Calu3 (cell line): ENCODE data around the gene HOXA7. TPM values are rescaled to one million over a fixed set of nuclear protein-coding genes. Genes with fewer than 3 reads are reported as not detected.

Experiments
- Bru-seq: library from RNA; stranded (reverse); fragments of 400-500 nt; gene quantifications from one replicate; lab custom pipeline; 2021; lab: Mats Ljungman, UMichigan
- BruChase-seq, 2 experiments: library from RNA; stranded (reverse); fragments of 400-500 nt; gene quantifications; one replicate each; lab custom pipeline; 2021; lab: Mats Ljungman, UMichigan
- BruUV-seq: library from RNA; stranded (reverse); fragments of 400-500 nt; replicated peaks from 2 replicates; lab custom pipeline; 2021; lab: Mats Ljungman, UMichigan
- CTCF ChIA-PET: fragments of 300-600 bp; sonication (Branson Sonifier 250); formaldehyde crosslinking; loops from one replicate; lab custom pipeline; 2022; ENCODE audit warnings: antibody characterized with exemption; lab: Charles Lee
- DNase-seq: peaks from one replicate; pipeline ENCODE4 v3.0.0; 2022
- H3K27ac Mint-ChIP-seq: one replicate; pipeline ENCODE4 v1.8.0; 2022; ENCODE audit warnings: mixed read lengths; ENCODE audit not compliant: unreplicated experiment
- H3K27me3 Mint-ChIP-seq: one replicate; pipeline ENCODE4 v1.8.0; 2022; ENCODE audit warnings: mixed read lengths; ENCODE audit not compliant: unreplicated experiment
- H3K36me3 Mint-ChIP-seq: one replicate; pipeline ENCODE4 v1.8.0; 2022; ENCODE audit warnings: mild to moderate bottlenecking, moderate library complexity, mixed read lengths; ENCODE audit not compliant: insufficient read depth, unreplicated experiment
- H3K4me1 Mint-ChIP-seq: one replicate; pipeline ENCODE4 v1.8.0; 2022; ENCODE audit warnings: mild to moderate bottlenecking, low read depth, mixed read lengths; ENCODE audit not compliant: unreplicated experiment
- H3K4me3 Mint-ChIP-seq: one replicate; pipeline ENCODE4 v1.8.0; 2022; ENCODE audit warnings: mild to moderate bottlenecking, low read depth, moderate library complexity, mixed read lengths; ENCODE audit not compliant: unreplicated experiment
- H3K9me3 Mint-ChIP-seq: one replicate; pipeline ENCODE4 v1.8.0; 2022; ENCODE audit warnings: low read depth, mixed read lengths; ENCODE audit not compliant: unreplicated experiment
- CTCF ChIP-seq: fragments of 200-600 bp; IDR thresholded peaks from one replicate; pipeline ENCODE4 v1.8.0; 2022; ENCODE audit warnings: antibody characterized with exemption; ENCODE audit not compliant: unreplicated experiment
- intact Hi-C: fragments of 100-400 bp; cut with micrococcal nuclease; formaldehyde crosslinking; loops from one replicate; pipeline ENCODE4 v1.10.0; 2022; ENCODE audit not compliant: unreplicated experiment
- long read RNA-seq: library from polyadenylated mRNA; stranded (forward); transcript quantifications from one replicate; pipeline ENCODE4 v2.0.0, GENCODE V29; 2022
- total RNA-seq: library from RNA; stranded (reverse); gene quantifications from 2 replicates; pipeline ENCODE4 v1.2.3, GENCODE V29; 2022

HOXA7 gene
- total RNA-seq = not detected in 2 replicates
- not detected for Bru-seq, nascent RNA
- BruChase-seq, experiment 1, labeled RNA remaining after a 6-hour chase = percentile 19 among the genes with signal in this experiment
- BruChase-seq, experiment 2, labeled RNA remaining after a 2-hour chase = percentile 19 among the genes with signal in this experiment
- long read RNA-seq = 0 reads

GRCh38 chr7:27156508-27156898, at the start of gene HOXA7:
TSS of gene HOXA7 (minus strand) at chr7:27156675. CDS start at chr7:27156545, 130 bp downstream.
- Mint-ChIP-seq H3K4me1 (peaks cover 6% of the 10 kb centered on the region), H3K27ac (no peak within 1 kb of the TSS), H3K27me3 (peaks cover 30% of the 10 kb centered on the region), H3K4me3 (no peak within 1 kb of the TSS), H3K9me3 (no peaks in the 10 kb centered on the region), H3K36me3 (peaks cover 11% of the 10 kb centered on the region)
- CTCF ChIA-PET = interaction anchor here (1.9 kb wide), 1 partner anchor 474 kb away, joined by 5 read pairs; no protein-coding TSS in a partner anchor
- intact Hi-C loops = no loop called here
- no TSS peak for BruUV-seq
- TF ChIP-seq CTCF = no peak
- no peak for DNase-seq

- H3K36me3 Mint-ChIP-seq = peaks cover 5% of the 10 kb centered on the region
- peaks cover 56% of the 10 kb centered on the region for H3K27me3 Mint-ChIP-seq
- no TSS peak for BruUV-seq
- peak overlapping the region; percentile 66 for H3K4me3 Mint-ChIP-seq
- CTCF ChIA-PET = no interaction called here
- H3K4me1 Mint-ChIP-seq = peaks cover 12% of the 10 kb centered on the region
- TF ChIP-seq CTCF = no peak
- H3K27ac Mint-ChIP-seq = no peak overlapping the region
- intact Hi-C loops = no loop called here
- no peaks in the 10 kb centered on the region for H3K9me3 Mint-ChIP-seq
- no peak for DNase-seq
These were observed 49.1 kb upstream of the HOXA7 start for GRCh38 chr7:27205325-27206280.

- BruUV-seq = no TSS peak
- DNase-seq = no peak
- H3K36me3 Mint-ChIP-seq = peaks cover 12% of the 10 kb centered on the region
- H3K4me3 Mint-ChIP-seq = peak overlapping the region; percentile 66
- H3K4me1 Mint-ChIP-seq = peaks cover 10% of the 10 kb centered on the region
- no peak for TF ChIP-seq CTCF
- intact Hi-C loops = no loop called here
- CTCF ChIA-PET = no interaction called here
- H3K27me3 Mint-ChIP-seq = peaks cover 61% of the 10 kb centered on the region
- H3K27ac Mint-ChIP-seq = no peak overlapping the region
- no peaks in the 10 kb centered on the region for H3K9me3 Mint-ChIP-seq
These were observed 48.4 kb upstream of the HOXA7 start for GRCh38 chr7:27204851-27205322.

- no peak for DNase-seq
- TF ChIP-seq CTCF = no peak
- Mint-ChIP-seq H3K27ac (no peak overlapping the region), H3K36me3 (peaks cover 19% of the 10 kb centered on the region), H3K27me3 (peaks cover 61% of the 10 kb centered on the region), H3K4me1 (peaks cover 10% of the 10 kb centered on the region), H3K4me3 (no peak overlapping the region), H3K9me3 (no peaks in the 10 kb centered on the region)
- BruUV-seq = no TSS peak
- intact Hi-C loops = no loop called here
- CTCF ChIA-PET = no interaction called here
These were observed 47.6 kb upstream of the HOXA7 start for GRCh38 chr7:27203964-27204594.
